K562 (cell line): Measurements from ENCODE around the gene RNF2. TPM values are rescaled to one million over a fixed set of nuclear protein-coding genes. Genes with fewer than 3 reads are reported as not detected.

ENCODE experiments used
- ATAC-seq: fragments of 200-7000 bp; cut with Tn5 transposase; 3 replicates; pipeline ENCODE4 v1.9.1; 2020; ENCODE audit warnings: moderate library complexity
- BruUV-seq: library from RNA; stranded (reverse); fragments of 400-500 nt; replicated peaks from 2 replicates; lab custom pipeline; 2021; lab: Mats Ljungman, UMichigan
- CTCF ChIA-PET: fragments of 300-600 bp; formaldehyde crosslinking; extraction: SDS; loops from one replicate; lab custom pipeline; 2021; ENCODE audit warnings: low intra/inter-chr PET ratio; lab: Yijun Ruan, JAX
- POLR2A ChIA-PET: fragments of 300-600, 350-650 bp; sonication (Branson Sonifier 250); formaldehyde crosslinking; extraction: SDS; loops from one replicate; lab custom pipeline; 2021; ENCODE audit warnings: antibody characterized with exemption, inconsistent platforms; lab: Yijun Ruan, JAX
- DNase-seq, 4 experiments: peaks; one replicate each; pipeline versions ENCODE4 v3.0.0 to v3.0.0-alpha.2; 2011 to 2018; ENCODE audit warnings: low spot score in 3 of 4, mixed read lengths in 3 of 4; ENCODE audit errors: extremely low read depth in 1 of 4
- FAIRE-seq: peaks from 2 replicates; lab custom pipeline; 2011; peaks lifted over from hg19 to GRCh38; lab: Jason Lieb, UNC
- H2AFZ ChIP-seq: 2 replicates; pipeline ENCODE4 v1.6.0; 2011; ENCODE audit warnings: low read depth, low read length, control low read depth, inconsistent platforms
- H3K27ac ChIP-seq: fragments of 200-600 bp; 3 replicates; pipeline ENCODE4 v1.8.0; 2011; ENCODE audit warnings: low read depth, mild to moderate bottlenecking, control low read depth, inconsistent platforms, low read length, moderate library complexity, mixed read lengths; ENCODE audit errors: extremely low read depth
- H3K27me3 ChIP-seq, 2 experiments: fragments of 300-600 bp in 1 of 2; 2 replicates in 1 of 2; 3 replicates in 1 of 2; pipeline versions ENCODE4 v1.6.0 to v1.8.0; 2011; ENCODE audit warnings: inconsistent platforms in 2 of 2, low read length in 2 of 2, mild to moderate bottlenecking in 1 of 2, mixed read lengths in 1 of 2, moderate library complexity in 1 of 2; ENCODE audit not compliant: control insufficient read depth in 2 of 2, insufficient read depth in 2 of 2
- H3K36me3 ChIP-seq: fragments of 300-600 bp; 3 replicates; pipeline ENCODE4 v1.8.0; 2011; ENCODE audit warnings: mild to moderate bottlenecking, low read length, inconsistent platforms; ENCODE audit not compliant: control insufficient read depth, insufficient read depth
- H3K4me1 ChIP-seq, 2 experiments: fragments of 200-600 bp in 1 of 2; replicated peaks in 1 of 2; 2 replicates in 1 of 2; 3 replicates in 1 of 2; pipeline versions ENCODE4 v1.5.1 to v1.8.0; 2011; ENCODE audit warnings: inconsistent platforms in 2 of 2, low read length in 2 of 2, mild to moderate bottlenecking in 1 of 2, mixed read lengths in 1 of 2, moderate library complexity in 1 of 2; ENCODE audit not compliant: control insufficient read depth in 2 of 2, insufficient read depth in 2 of 2
- H3K4me2 ChIP-seq: 2 replicates; pipeline ENCODE4 v1.6.1; 2011; ENCODE audit warnings: low read length, control low read depth, inconsistent platforms, mixed read lengths; ENCODE audit not compliant: insufficient read depth
- H3K4me3 ChIP-seq: fragments of 200-600 bp; sonication (generic), shearing (Covaris generic); 2 replicates; pipeline ENCODE4 v1.5.1; 2016; ENCODE audit warnings: control low read depth, inconsistent platforms
- H3K79me2 ChIP-seq: fragments of 200-600 bp; 3 replicates; pipeline ENCODE4 v1.8.0; 2011; ENCODE audit warnings: low read length, inconsistent platforms; ENCODE audit not compliant: control insufficient read depth, insufficient read depth
- H3K9ac ChIP-seq, 2 experiments: 2 replicates each; pipeline versions ENCODE4 v1.6.0 to v1.6.1; 2011; ENCODE audit warnings: low read depth in 2 of 2, low read length in 2 of 2, control low read depth in 1 of 2, inconsistent platforms in 1 of 2, mild to moderate bottlenecking in 1 of 2, mixed read lengths in 1 of 2; ENCODE audit not compliant: insufficient read depth in 1 of 2
- H3K9me1 ChIP-seq: one replicate; pipeline ENCODE4 v1.6.0; 2011; ENCODE audit warnings: inconsistent platforms, mild to moderate bottlenecking, low read length, moderate library complexity; ENCODE audit not compliant: control insufficient read depth, insufficient read depth
- H3K9me3 ChIP-seq: replicated peaks from 2 replicates; pipeline ENCODE4 v1.5.1; 2011; ENCODE audit warnings: low read depth, low read length, inconsistent platforms; ENCODE audit not compliant: control insufficient read depth, insufficient read depth
- H4K20me1 ChIP-seq: replicated peaks from 2 replicates; pipeline ENCODE4 v1.6.1; 2011; ENCODE audit warnings: low read length, inconsistent platforms, mixed read lengths; ENCODE audit not compliant: control insufficient read depth, insufficient read depth
- BDP1 ChIP-seq: IDR thresholded peaks from 3 replicates; pipeline ENCODE4 v1.6.1; 2011; ENCODE audit not compliant: insufficient read length, insufficient read depth
- ETV6 ChIP-seq, 3 experiments: fragments of 150-350 bp in 1 of 3; sonication (generic) in 1 of 3; formaldehyde crosslinking in 1 of 3; IDR thresholded peaks; 2 replicates each; pipeline versions ENCODE4 v1.6.1 to v1.8.0; 2014 to 2022; ENCODE audit warnings: borderline replicate concordance in 2 of 3, low read depth in 2 of 3, antibody characterized with exemption in 1 of 3, low read length in 1 of 3, mild to moderate bottlenecking in 1 of 3, missing genetic modification reagents in 1 of 3
- FOXP4 ChIP-seq: sonication (generic); formaldehyde crosslinking; IDR thresholded peaks from 2 replicates; pipeline ENCODE4 v1.8.0; 2022; ENCODE audit warnings: mild to moderate bottlenecking, missing genetic modification reagents, borderline replicate concordance
- MAFF ChIP-seq: IDR thresholded peaks from 2 replicates; pipeline ENCODE4 v1.6.1; 2012; ENCODE audit warnings: low read length, improper control_type of control experiment
- MEF2A ChIP-seq: IDR thresholded peaks from 2 replicates; pipeline ENCODE4 v1.6.1; 2011; ENCODE audit warnings: low read depth, mild to moderate bottlenecking, low read length, moderate library complexity; ENCODE audit not compliant: control insufficient read depth
- NFE2L1 ChIP-seq: fragments of 450-650 bp; IDR thresholded peaks from 2 replicates; pipeline ENCODE4 v1.6.1; 2016; ENCODE audit warnings: missing genetic modification characterization, low read depth, mild to moderate bottlenecking, missing compliant biosample characterization, moderate library complexity, borderline replicate concordance
- POLR2A ChIP-seq: fragments of 450-650 bp; conservative IDR thresholded peaks from 2 replicates; pipeline ENCODE4 v1.6.1; 2016
- RFX5 ChIP-seq: IDR thresholded peaks from 2 replicates; pipeline ENCODE4 v1.6.1; 2011; ENCODE audit warnings: low read depth, mild to moderate bottlenecking, improper control_type of control experiment, low read length
- RNF219 ChIP-seq: fragments of 250-450 bp; sonication (Bioruptor Pico); IDR thresholded peaks from 2 replicates; pipeline ENCODE4 v1.5.0; 2022; ENCODE audit warnings: mild to moderate bottlenecking
- RUNX1 ChIP-seq: sonication (generic); IDR thresholded peaks from 2 replicates; pipeline ENCODE4 v1.6.1; 2016; ENCODE audit warnings: antibody characterized with exemption, low read depth
- SAP30 ChIP-seq: fragments of 200-600 bp; sonication (generic); IDR thresholded peaks from 2 replicates; pipeline ENCODE4 v1.6.1; 2012; ENCODE audit warnings: borderline replicate concordance, low read depth, mild to moderate bottlenecking, moderate library complexity, low read length, control low read depth, inconsistent platforms; ENCODE audit not compliant: insufficient read depth, poor library complexity, severe bottlenecking
- SMARCB1 ChIP-seq: IDR thresholded peaks from 2 replicates; pipeline ENCODE4 v1.6.1; 2011; ENCODE audit warnings: improper control_type of control experiment, low read depth; ENCODE audit not compliant: insufficient read length
- TSC22D4 ChIP-seq: fragments of 450-650 bp; IDR thresholded peaks from 2 replicates; pipeline ENCODE4 v1.6.1; 2016; ENCODE audit warnings: missing genetic modification characterization, missing biosample characterization, control low read depth
- ZNF316 ChIP-seq: fragments of 450-650 bp; IDR thresholded peaks from 2 replicates; pipeline ENCODE4 v1.6.1; 2016
- ZNF398 ChIP-seq: fragments of 250-450 bp; sonication (Bioruptor Pico); IDR thresholded peaks from 2 replicates; pipeline ENCODE4 v1.8.0; 2021; ENCODE audit warnings: moderate library complexity, mild to moderate bottlenecking, inconsistent platforms
- ZNF445 ChIP-seq: fragments of 250-450 bp; sonication (Bioruptor Pico); IDR thresholded peaks from 2 replicates; pipeline ENCODE4 v1.4.0; 2020; ENCODE audit warnings: low read depth, mild to moderate bottlenecking, moderate library complexity
- in situ Hi-C: fragments of 300-500 bp; cut with MboI; formaldehyde crosslinking; loops from 4 replicates; pipeline ENCODE4 v1.15.0; 2018; ENCODE audit warnings: inconsistent platforms, mixed read lengths
- intact Hi-C: fragments of 100-400 bp; cut with micrococcal nuclease; formaldehyde crosslinking; loops from 2 replicates; pipeline ENCODE4 v1.14.2; 2022
- polyA plus RNA-seq, 8 experiments: library from polyadenylated mRNA; depleted of rRNA in 4 of 8; stranded (reverse) in 5 of 8; unstranded in 3 of 8; fragments of >200 nt; fragmentation: Nextera tagmentation in 2 of 8; fragmentation: Illumina TruSeq in 1 of 8; extraction: Ambion mirVana in 2 of 8; extraction: Trizol in 1 of 8; gene quantifications; 2 replicates each; pipeline versions ENCODE4 v1.2.1 to v1.2.3, GENCODE V29; 2011 to 2014; ENCODE audit warnings: inconsistent platforms in 1 of 8, missing spikeins in 1 of 8
- total RNA-seq, 7 experiments: library from RNA; depleted of rRNA in 6 of 7; stranded (reverse); fragments of >200 nt in 6 of 7; fragmentation: Illumina TruSeq in 2 of 7; extraction: Trizol in 2 of 7; gene quantifications; 2 replicates each; pipeline versions ENCODE4 v1.2.1 to v1.2.3, GENCODE V29; 2011 to 2021; ENCODE audit warnings: low replicate concordance in 1 of 7

The RNF2 gene
- total and polyA plus RNA-seq, 9 of the 15 experiments (the other 6 are each of a cell fraction or from before 2014, with no cell fraction given), result 7.1 to 66.5 (median 32.9) TPM

- no peak for TF ChIP-seq SAP30
Observed at GRCh38 chr1:185110145-185110544, 64.8 kb downstream of the RNF2 start (continued).

GRCh38 chr1:185111873-185112272 is 66.5 kb downstream of the RNF2 start:
- no peak for ATAC-seq
- in situ Hi-C loops (no loop called here), intact Hi-C loops (no loop called here)
- no peak for DNase-seq
- no peak overlapping the region for H3K27ac ChIP-seq
- peaks cover 3% of the 10 kb centered on the region; the same call in 1 of the 2 replicates for H3K9me3 ChIP-seq
- H3K9ac ChIP-seq, result no peak overlapping the region
- no TSS peak for BruUV-seq
- no peaks in the 10 kb centered on the region for H3K9me1 ChIP-seq
- H3K79me2 ChIP-seq, result no peaks in the 10 kb centered on the region
- no peaks in the 10 kb centered on the region for H4K20me1 ChIP-seq
- H3K27me3 ChIP-seq, result no peaks in the 10 kb centered on the region
- ChIA-PET CTCF (no interaction called here), POLR2A (no interaction called here)
- H3K4me2 ChIP-seq, result no peak overlapping the region
- no peak overlapping the region for H3K4me3 ChIP-seq
- no peak for FAIRE-seq
- H3K36me3 ChIP-seq, result no peaks in the 10 kb centered on the region
- H2AFZ ChIP-seq, result no peak overlapping the region
- H3K4me1 ChIP-seq, result no peaks in the 10 kb centered on the region
- TF ChIP-seq ZNF445 (no peak), RFX5 (no peak), BDP1 (no peak), NFE2L1 (tag) (no peak), TSC22D4 (no peak), RNF219 (no peak), ZNF316 (peak; percentile 93), MAFF (peak; percentile 41), ETV6 (IDR thresholded peaks at IDR 0.05; ENCODE audit: borderline replicate concordance in 1 of 2, low read depth in 2 of 2, low read length in 1 of 2) (no peak), ETV6 (CRISPR knock-in tag; IDR thresholded peaks at IDR 0.05; ENCODE audit: borderline replicate concordance) (no peak), POLR2A (no peak), RUNX1 (no peak), SMARCB1 (no peak), MEF2A (no peak), ZNF398 (CRISPR knock-in tag) (no peak), FOXP4 (CRISPR knock-in tag) (no peak)
